ENCODE data around the gene SEC14L3.
A peak's percentile ranks its signal among the peaks of the same experiment; 100 is the strongest.

The SEC14L3 gene

DNA sequence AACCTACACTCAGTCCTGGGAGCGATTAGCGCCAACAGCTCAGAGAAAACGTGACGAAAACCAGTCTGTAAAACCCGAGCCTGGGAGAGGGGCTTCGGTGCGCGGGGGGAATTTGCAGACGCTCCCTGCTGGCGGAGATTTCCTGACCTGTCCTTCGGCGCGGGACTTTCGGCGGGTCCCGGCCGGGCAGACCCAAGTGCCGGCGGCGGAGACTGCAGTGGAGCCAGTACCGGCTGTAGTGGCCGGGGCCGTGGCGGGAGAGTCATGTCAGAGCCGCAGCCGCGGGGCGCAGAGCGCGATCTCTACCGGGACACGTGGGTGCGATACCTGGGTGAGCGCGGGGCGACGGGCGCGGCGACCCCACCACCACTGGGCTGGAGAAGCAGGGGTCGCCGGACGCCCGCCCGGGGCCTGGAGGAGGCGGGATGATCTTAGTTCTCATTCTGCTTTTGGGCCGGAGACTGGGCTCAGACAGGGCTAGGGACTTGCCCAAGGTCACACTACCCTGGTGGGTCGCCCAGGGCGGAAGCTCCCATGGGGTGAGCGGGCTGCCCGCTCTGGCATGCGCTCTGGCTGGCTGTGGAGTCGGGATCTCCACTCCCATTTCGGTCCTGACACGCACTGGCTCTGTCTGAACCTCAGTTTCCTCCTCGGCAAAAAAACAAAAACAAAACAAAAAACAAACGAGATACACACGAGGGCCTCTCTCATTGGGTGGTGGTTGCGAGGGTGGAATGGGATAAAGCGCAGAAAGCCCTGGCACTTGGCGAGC is 46.0 kb downstream of the SEC14L3 start, which contains the start of gene MTFP1:
MTFP1 (plus strand) TSS at position 153 of the 772 bp plus-strand sequence; CDS start at position 265, 112 bp downstream.
- Histone ChIP-seq H3K27ac (peak within 1 kb of the TSS; percentile 17 to 99 (median 95)), H3K4me3 (peak within 1 kb of the TSS; percentile 56 to 83 (median 66))

DNA sequence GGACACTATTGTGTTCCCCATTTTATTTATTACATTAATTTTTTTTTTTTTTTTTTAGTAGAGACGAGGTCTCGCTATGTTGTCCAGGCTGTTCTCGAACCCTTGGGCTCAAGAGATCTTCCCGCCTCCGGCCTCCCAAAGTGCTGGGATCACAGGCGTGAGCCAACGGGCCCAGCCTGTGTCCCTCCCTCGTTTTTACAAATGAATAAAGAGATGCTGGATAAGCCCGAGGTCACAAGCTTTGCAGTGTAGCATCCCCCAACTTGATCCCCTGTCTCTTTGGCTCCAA is 46.5 kb downstream of the SEC14L3 start:
- peak overlapping the region; percentile 44 to 83 (median 65) for H3K4me3 ChIP-seq
- H3K27ac ChIP-seq, result peak overlapping the region in 20 of 21 experiments; percentile 20 to 99 (median 79)

DNA sequence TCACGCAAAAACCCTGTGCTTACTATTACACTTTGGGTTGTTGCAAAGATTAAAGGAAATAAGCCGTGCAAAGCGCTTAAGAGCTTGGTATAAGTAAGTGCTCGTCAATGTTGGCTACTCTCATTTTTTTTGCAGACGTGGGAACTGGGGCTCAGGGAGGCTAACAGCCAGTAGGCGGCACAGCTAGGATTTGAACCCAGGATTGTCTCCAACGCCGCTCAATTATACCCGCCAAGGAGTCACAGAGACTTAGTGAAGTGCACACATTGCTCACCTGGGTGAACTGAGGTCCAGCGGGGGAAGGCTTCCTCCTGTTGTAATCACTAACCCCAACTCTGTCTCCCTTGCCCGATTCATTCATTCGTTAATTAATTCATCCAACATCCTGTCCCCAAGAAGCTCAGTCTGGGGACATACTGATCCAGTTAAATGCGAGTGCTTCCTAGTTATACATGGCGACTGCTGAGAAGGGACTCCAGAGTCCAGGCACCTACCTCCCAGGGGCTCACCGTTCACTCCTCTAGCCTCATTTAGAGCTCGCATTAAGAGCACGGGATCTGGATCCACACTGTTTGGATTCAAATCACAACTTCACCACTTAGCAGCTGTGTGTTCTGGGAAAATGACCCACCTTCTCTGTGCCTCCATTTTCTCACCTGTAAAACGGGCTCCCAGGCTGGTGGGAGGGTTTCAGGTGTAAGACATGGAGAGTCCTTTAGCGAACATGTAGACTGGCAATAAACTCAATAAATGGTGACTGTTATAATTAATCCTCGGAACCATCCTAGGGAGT is 47.1 kb downstream of the SEC14L3 start:
- peak overlapping the region in 20 of 21 experiments; percentile 25 to 99 (median 96) for H3K27ac ChIP-seq
- H3K4me3 ChIP-seq, result peak overlapping the region; percentile 56 to 68 (median 65)

DNA sequence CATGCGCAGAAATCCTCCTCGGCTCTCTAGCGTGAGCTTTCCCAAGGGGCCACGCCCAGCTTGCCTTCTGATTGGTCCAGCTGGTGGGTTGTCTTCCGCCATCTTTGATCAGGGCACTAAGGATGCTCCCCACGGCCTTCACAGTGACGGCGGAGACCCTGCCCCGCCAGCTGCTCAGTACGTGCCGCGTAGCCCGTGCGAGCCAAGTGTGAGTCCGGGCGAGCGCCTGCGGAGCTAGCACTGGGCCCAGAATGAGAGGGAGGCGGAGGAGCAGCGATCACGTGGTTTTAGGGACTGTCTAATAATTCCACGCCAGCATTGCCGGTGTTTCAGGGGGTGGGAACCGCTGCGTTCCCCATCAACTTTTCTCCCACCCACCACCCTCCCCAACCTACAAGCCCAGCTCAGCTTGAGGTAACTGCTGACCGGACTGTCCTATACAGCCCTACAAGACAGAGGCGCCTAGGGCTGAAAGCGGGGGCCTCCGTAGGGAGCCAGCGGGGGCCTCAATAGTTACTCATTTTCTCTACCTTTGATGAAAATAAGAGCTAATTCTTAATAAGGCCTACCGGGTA is 47.8 kb downstream of the SEC14L3 start:
- Histone ChIP-seq H3K4me3 (peak overlapping the region; percentile 48 to 68 (median 57)), H3K27ac (peak overlapping the region in 20 of 21 experiments; percentile 87 to 99 (median 96))

DNA sequence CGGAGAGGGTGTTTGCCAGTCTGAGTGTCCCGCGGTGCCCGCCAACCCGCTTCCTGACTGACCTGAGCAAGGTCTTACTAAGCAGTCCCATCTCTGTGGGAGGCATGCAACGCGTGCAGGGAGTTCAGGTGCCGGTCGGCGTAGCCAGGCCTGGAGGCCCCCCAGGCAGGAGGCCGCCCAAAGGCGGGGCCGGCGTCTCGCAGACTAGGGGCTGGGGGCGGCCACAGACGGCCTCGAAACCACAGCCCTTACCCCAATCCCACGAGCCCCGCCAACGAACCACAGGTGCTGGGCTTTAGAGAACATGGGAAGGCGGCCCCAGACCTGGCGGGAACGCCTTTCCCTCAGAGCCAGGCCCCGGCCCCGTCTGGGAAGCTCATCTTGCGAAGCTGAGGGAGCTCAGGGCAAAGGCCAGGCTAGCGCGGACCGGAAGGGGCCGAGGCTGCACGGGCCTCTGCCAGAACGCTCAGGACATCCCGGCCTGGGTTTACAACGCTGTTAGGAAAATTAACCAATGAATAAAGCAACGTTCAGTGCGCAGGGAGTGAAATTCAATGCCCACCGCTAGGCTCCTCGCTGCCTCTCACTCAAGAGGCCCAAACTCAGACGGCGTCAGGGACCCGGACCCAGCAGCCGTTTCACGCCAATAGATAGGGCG is 48.4 kb downstream of the SEC14L3 start:
- Histone ChIP-seq H3K4me3 (peak overlapping the region; percentile 48 to 68 (median 57)), H3K27ac (peak overlapping the region; percentile 75 to 99 (median 96))

DNA sequence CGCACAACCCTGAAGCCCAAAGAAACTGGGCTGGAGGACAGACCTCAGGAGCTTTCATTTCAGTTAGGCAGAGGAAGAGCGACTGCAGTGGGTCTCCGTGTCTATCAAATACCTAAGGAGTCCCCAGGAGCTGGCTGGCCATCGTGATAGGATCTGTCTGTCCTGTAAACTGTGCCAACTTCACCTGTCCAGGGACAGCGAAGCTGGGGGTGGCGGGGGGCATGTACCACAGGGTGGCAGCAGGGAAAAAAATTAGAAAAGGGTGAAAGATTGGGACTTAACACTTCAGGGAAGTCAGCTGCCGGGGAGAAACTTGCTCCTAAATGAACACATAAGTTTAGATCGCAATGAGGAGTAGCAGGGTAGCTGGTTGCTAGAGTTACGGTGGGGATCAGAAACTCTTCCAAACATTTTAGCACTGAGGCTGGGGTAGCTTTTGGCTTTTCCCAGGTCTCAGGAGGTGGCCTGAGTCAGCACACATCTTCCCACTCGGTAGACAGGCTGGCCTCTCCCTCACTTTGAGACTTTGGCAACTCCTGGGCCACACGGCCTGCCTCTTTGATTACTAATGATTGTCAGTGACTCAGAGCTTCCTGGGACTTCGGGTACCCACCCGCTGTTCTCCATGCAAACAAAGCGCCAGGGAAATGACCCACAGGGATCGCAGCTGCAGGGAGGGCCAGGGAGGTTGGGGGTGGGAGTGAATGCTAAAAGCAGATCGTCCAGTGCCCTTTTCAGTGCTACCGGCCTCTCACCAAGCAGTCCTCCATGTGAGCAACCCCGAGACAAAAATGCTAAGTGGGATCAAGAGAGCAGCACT is 49.1 kb downstream of the SEC14L3 start:
- peak overlapping the region; percentile 75 to 99 (median 96) for H3K27ac ChIP-seq
- H3K4me3 ChIP-seq, result peak overlapping the region; percentile 48 to 68 (median 57)

DNA sequence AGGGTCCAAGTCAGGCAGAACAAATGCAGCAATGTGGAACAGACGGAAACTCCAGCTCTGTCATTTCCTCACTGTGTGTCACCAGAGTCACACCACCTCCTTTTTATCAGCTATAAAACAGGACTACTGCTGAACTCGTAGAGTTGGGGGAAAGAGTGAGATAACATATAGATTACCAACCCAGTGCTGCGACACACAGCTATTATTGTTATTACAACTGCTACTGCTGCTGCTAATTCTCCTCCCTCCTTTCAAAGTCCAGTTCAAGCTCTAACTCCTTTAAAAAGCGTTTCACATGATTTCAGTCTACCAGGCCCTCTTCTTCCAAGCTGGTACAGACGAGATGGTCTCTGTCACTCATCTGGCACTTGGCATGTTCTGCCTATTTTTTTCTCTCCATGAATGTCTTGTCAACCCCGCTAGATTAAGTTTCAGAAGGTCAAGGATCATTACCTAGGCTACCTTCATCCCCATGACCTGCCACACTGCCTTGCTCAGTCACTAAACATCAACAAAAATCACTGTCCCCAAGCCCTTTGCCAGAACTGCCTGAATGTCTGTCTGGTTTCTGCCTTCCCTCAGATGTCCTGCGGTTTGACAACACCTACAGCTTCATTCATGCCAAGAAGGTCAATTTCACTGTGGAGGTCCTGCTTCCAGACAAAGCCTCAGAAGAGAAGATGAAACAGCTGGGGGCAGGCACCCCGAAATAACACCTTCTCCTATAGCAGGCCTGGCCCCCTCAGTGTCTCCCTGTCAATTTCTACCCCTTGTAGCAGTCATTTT is 49.9 kb downstream of the SEC14L3 start:
- Histone ChIP-seq H3K4me3 (no peak overlapping the region), H3K27ac (peak overlapping the region in 20 of 21 experiments; percentile 87 to 99 (median 96))

DNA sequence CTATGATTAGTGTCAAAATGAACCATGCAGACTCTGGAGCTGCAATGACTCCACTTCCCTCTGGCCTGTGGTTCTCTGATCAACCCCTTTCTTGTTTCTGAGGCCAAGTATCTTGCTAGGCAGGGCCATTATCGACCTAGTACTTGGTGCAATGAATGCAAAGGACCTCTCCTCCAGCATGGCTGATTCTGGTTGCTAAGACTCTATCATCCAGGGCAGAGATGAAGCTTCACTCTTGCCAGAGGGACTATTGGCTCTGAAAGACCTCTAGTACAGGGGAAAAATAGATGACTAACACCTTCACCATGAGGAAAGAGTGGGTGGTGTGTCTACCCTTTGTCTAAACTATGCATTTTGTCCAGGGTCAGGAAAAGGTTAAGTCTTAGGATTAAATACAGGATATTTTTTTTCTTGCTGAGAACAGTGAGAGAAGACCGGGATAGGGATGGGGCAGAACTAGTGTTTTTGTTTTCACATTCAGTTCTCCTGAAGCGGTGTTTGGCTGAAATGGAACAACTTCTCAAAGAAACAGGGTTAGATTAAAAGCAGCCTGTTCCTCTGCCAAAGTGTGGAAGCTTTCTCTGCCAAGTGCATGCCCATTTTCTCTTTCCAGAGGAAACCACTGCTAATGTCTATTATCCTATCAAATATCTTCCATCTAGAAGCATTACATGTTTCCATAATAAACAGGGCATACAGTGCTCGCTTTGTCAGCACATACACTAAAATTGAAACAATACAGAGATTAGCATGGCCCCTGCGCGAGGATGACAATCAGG is 51.3 kb downstream of the SEC14L3 start:
- Histone ChIP-seq H3K27ac (peak overlapping the region in 18 of 21 experiments; percentile 6 to 99 (median 51)), H3K4me3 (no peak overlapping the region)

DNA sequence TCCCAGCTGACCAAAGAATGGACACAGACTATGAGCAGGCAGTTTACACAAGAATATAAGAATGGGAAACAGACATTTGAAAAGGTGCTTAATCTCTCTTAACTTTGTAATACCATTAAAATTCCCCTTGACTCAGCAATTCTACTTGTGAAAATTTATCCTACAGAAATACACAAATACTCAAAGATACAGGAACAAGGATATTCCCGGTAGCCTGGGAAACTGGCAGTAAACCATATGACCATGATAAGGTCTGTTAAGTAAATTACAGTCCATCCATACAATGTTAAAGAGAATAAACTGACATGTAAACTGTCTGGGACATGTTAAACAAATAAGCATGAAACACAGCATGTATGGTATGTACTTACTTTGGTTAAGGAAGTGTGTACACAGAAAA is 55.0 kb downstream of the SEC14L3 start:
- H3K27ac ChIP-seq, result no peak overlapping the region

DNA sequence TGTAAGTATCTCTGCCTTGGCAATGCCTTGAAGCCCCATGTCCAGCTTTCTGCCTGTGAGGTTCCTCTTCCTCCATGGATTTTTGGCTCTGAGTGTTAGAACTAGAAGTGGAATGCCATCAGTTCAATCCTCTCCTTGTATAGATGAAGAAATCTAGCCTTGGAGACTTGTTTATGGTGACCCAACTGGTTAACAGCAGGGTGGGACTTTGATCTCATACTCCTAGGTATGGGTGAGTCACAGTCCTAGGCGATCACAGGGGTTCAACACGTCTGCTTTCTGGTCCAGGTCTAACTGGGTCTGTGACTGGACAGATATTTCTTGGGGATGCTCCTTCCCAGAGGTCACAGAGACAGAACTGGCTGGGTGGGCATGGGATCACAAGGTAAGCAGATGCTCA is 55.4 kb downstream of the SEC14L3 start:
- Histone ChIP-seq H3K4me3 (no peak overlapping the region), H3K27ac (peak overlapping the region in 2 of 21 experiments; percentile 1 to 42)

More for the DNA sequence above, 55.0 kb downstream of the SEC14L3 start:
- no peak overlapping the region for H3K4me3 ChIP-seq

DNA sequence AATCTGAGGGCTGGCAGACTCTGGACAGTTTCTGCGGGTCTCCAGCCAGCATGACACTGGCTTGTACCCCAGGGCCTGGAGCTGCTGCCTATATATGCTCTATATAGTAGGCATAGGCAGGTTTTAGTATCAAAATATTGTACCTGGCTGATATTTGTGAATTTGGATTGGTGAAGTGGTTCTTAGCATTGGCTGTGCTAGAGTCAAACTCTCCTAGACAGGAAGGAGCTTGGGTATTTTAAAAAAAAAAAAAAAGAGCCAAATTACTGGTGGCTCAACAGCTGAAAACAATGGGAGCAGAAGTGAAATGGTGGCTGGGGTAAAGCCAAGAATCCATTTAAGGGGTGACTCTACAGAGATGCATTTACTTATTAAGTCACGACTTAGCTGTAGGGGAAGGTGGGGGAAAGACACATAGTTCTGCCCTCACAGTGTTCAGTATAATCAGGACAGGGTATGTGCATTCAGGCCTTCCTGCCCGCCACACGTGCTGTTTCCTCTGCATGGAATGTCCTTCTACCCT is 57.2 kb downstream of the SEC14L3 start:
- Histone ChIP-seq H3K4me3 (no peak overlapping the region), H3K27ac (peak overlapping the region in 6 of 21 experiments; percentile 1 to 66 (median 34))

DNA sequence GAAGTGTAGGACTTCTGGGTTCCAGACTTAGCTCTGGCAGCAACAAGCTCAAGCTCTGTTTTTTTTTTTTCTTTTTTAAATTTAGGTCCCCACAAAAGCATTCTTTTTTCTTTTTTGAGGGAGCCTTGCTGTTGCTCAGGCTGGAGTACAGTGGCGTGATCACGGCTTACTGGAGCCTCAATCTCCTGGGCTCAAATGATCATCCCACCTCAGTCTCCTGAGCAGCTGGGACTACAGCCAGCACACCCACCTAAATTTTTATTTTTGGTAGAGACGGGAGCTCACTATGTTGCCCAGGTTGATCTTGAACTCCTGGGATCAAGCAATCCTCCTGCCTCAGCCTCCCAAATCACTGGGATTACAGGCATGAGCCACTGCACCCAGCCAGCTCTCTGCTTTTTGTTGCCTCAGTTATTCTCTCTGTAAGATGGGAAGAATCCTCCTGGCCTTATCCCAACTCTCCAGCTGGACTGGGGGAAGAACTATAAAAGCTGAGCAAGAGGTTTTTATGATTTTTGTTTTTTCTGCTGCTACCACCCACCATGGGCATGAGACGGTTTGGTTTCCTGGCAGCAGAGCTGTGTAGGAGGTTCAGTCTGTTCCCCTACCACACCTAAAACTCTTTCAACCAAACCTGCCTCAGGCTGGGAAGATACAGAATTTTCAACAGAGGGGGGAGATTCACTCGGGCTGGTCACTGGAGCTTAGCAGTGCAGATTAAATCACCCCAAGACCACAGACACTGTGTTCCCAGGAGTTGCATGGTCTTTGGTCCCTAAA is 57.9 kb downstream of the SEC14L3 start:
- Histone ChIP-seq H3K4me3 (no peak overlapping the region), H3K27ac (peak overlapping the region in 7 of 21 experiments; percentile 1 to 66 (median 30))

DNA sequence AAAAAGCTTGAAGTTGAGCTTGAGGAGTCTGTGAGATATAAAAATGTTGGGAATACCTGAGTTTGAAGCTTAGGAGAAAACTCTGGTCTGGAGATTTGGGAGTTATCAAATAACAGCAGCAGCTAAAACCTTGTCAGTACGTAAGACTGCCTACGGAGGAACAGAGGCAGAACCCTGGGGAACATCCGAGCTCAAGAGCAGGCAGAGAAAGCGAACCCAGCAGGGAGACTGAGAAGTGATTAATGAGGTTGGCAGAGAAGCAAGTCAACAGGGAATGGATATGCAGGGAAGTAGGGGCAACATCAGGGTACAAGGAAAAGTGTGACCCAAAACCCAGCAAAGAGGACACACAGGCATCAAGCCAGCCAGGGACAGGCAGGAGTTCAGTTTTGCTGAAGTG is 58.8 kb downstream of the SEC14L3 start:
- no peak overlapping the region for H3K4me3 ChIP-seq
- H3K27ac ChIP-seq, result peak overlapping the region in 1 of 21 experiments; percentile 64

DNA sequence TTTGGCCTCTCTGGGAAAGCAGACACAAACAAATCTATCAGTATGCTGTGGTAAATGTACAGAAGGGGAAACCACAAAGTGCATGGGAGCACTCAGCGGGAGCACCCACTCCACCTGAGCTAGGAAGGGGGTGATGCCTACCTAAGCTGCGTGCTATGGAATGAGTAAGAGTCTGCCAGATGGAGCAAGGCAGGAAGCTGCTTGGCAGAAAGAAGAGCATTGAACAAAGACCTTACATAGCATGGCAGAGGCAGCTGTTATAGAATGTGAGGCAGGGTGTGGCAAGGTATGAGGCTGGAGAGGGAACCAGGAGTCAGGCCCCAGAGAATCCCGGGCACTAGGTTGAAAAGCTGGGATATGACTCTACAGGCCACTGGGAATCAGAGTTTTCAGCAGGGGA is 60.0 kb downstream of the SEC14L3 start:
- Histone ChIP-seq H3K27ac (peak overlapping the region in 2 of 21 experiments; percentile 11 to 60), H3K4me3 (no peak overlapping the region)
